Fibroblast of lung (primary cell): ENCODE data around the gene TMEM33. TPM values are rescaled to one million over a fixed set of nuclear protein-coding genes. Genes with fewer than 3 reads are reported as not detected.

Experiments
- DNase-seq, 2 donors: peaks; one replicate each; pipeline versions ENCODE4 v3.0.0 to v3.0.0-alpha.2; 2010; ENCODE audit warnings: low read depth in 2 of 2
- H2AFZ ChIP-seq: 2 replicates; pipeline ENCODE4 v1.5.1; 2012; ENCODE audit warnings: low read length, control low read depth, inconsistent platforms
- H3K27ac ChIP-seq: 2 replicates; pipeline ENCODE4 v1.5.1; 2011; ENCODE audit warnings: low read length, control low read depth; ENCODE audit not compliant: insufficient read depth
- H3K27me3 ChIP-seq: 2 replicates; pipeline ENCODE4 v1.5.1; 2011; ENCODE audit warnings: mild to moderate bottlenecking, low read length; ENCODE audit not compliant: control insufficient read depth, insufficient read depth
- H3K36me3 ChIP-seq: 2 replicates; pipeline ENCODE4 v1.5.1; 2011; ENCODE audit warnings: low read length; ENCODE audit not compliant: control insufficient read depth, insufficient read depth
- H3K4me1 ChIP-seq: 2 replicates; pipeline ENCODE4 v1.5.1; 2011; ENCODE audit warnings: low read length; ENCODE audit not compliant: control insufficient read depth, insufficient read depth; ENCODE audit errors: extremely low read depth
- H3K4me2 ChIP-seq: 2 replicates; pipeline ENCODE4 v1.5.1; 2011; ENCODE audit warnings: low read length, control low read depth; ENCODE audit not compliant: insufficient read depth; ENCODE audit errors: extremely low read depth
- H3K4me3 ChIP-seq, 4 experiments: fragments of 200-600 bp in 1 of 4; sonication (generic) in 1 of 4; replicated peaks in 1 of 4; 2 replicates each; pipeline ENCODE4 v1.5.1; 2011 to 2016; ENCODE audit warnings: low read length in 4 of 4, low read depth in 3 of 4, mild to moderate bottlenecking in 3 of 4, control low read depth in 2 of 4, inconsistent platforms in 1 of 4, mixed read lengths in 1 of 4; ENCODE audit not compliant: insufficient read depth in 1 of 4; ENCODE audit errors: control extremely low read depth in 1 of 4
- H3K79me2 ChIP-seq: 2 replicates; pipeline ENCODE4 v1.5.1; 2012; ENCODE audit warnings: mild to moderate bottlenecking, low read length, inconsistent platforms; ENCODE audit not compliant: control insufficient read depth, insufficient read depth
- H3K9ac ChIP-seq: 2 replicates; pipeline ENCODE4 v1.5.1; 2011; ENCODE audit warnings: mild to moderate bottlenecking, low read length, control low read depth; ENCODE audit not compliant: insufficient read depth
- H3K9me3 ChIP-seq: 2 replicates; pipeline ENCODE4 v1.5.1; 2012; ENCODE audit warnings: low read depth, low read length; ENCODE audit not compliant: control insufficient read depth, insufficient read depth
- H4K20me1 ChIP-seq: 2 replicates; pipeline ENCODE4 v1.5.1; 2011; ENCODE audit warnings: low read length; ENCODE audit not compliant: control insufficient read depth, insufficient read depth; ENCODE audit errors: extremely low read depth
- CTCF ChIP-seq, 2 donors: IDR thresholded peaks in 1 of 2; conservative IDR thresholded peaks in 1 of 2; 1 replicate in 1 of 2; 2 replicates in 1 of 2; pipeline ENCODE4 v1.5.1; 2011 to 2012; ENCODE audit warnings: low read length in 2 of 2, control low read depth in 1 of 2, inconsistent platforms in 1 of 2, low read depth in 1 of 2, mild to moderate bottlenecking in 1 of 2
- EZH2 ChIP-seq: IDR thresholded peaks from 2 replicates; pipeline ENCODE4 v1.5.1; 2012; ENCODE audit warnings: low read length, control low read depth, mild to moderate bottlenecking; ENCODE audit errors: missing control alignments
- polyA plus RNA-seq, 2 donors: library from polyadenylated mRNA; depleted of rRNA in 1 of 2; stranded (reverse) in 1 of 2; unstranded in 1 of 2; fragments of >200 nt; gene quantifications; 2 replicates each; pipeline ENCODE4 v1.2.1, GENCODE V29; 2011 to 2012; ENCODE audit warnings: missing spikeins in 1 of 2
- total RNA-seq: library from RNA; depleted of rRNA; stranded (reverse); fragments of >200 nt; gene quantifications from 2 replicates; pipeline ENCODE4 v1.2.1, GENCODE V29; 2014

The TMEM33 gene
- total and polyA plus RNA-seq, 2 donors (not counting 1 experiment from before 2014, with no cell fraction given), result 39.0 to 39.3 TPM

GRCh38 chr4:41921476-41921875 lies 13.8 kb upstream of the TMEM33 start:
- H3K9me3 ChIP-seq, result no peaks in the 10 kb centered on the region
- no peaks in the 10 kb centered on the region for H3K36me3 ChIP-seq
- H3K4me3 ChIP-seq, result no peak overlapping the region
- H3K4me2 ChIP-seq, result no peak overlapping the region
- DNase-seq, result no peak
- H3K9ac ChIP-seq, result no peak overlapping the region
- no peaks in the 10 kb centered on the region for H3K27me3 ChIP-seq
- H3K4me1 ChIP-seq, result no peaks in the 10 kb centered on the region
- H2AFZ ChIP-seq, result no peak overlapping the region
- H3K79me2 ChIP-seq, result no peaks in the 10 kb centered on the region
- H3K27ac ChIP-seq, result no peak overlapping the region
- no peaks in the 10 kb centered on the region for H4K20me1 ChIP-seq
- no peak for TF ChIP-seq CTCF (conservative IDR thresholded peaks at IDR 0.05 in 1 of 2, IDR thresholded peaks at IDR 0.05 in 1 of 2; ENCODE audit: low read depth in 1 of 2, low read length in 2 of 2)
- no peak for TF ChIP-seq EZH2

- no peak overlapping the region for H3K4me2 ChIP-seq
- no peaks in the 10 kb centered on the region for H3K79me2 ChIP-seq
- H3K9ac ChIP-seq, result no peak overlapping the region
- H3K27me3 ChIP-seq, result no peaks in the 10 kb centered on the region
- no peak overlapping the region for H2AFZ ChIP-seq
- H4K20me1 ChIP-seq, result no peaks in the 10 kb centered on the region
- no peak overlapping the region for H3K4me3 ChIP-seq
- TF ChIP-seq CTCF (conservative IDR thresholded peaks at IDR 0.05 in 1 of 2, IDR thresholded peaks at IDR 0.05 in 1 of 2; ENCODE audit: low read depth in 1 of 2, low read length in 2 of 2) (no peak), EZH2 (no peak)
- H3K4me1 ChIP-seq, result no peaks in the 10 kb centered on the region
- H3K9me3 ChIP-seq, result no peaks in the 10 kb centered on the region
- no peaks in the 10 kb centered on the region for H3K36me3 ChIP-seq
- DNase-seq, result no peak
- no peak overlapping the region for H3K27ac ChIP-seq
These were observed 7.3 kb upstream of the TMEM33 start for GRCh38 chr4:41927796-41928499.

- no peak for TF ChIP-seq EZH2
- TF ChIP-seq CTCF (conservative IDR thresholded peaks at IDR 0.05 in 1 of 2, IDR thresholded peaks at IDR 0.05 in 1 of 2; ENCODE audit: low read depth in 1 of 2, low read length in 2 of 2), result no peak
- H3K4me3 ChIP-seq, result no peak overlapping the region
- no peak for DNase-seq
- no peaks in the 10 kb centered on the region for H4K20me1 ChIP-seq
- no peak overlapping the region for H3K9ac ChIP-seq
- H3K79me2 ChIP-seq, result peaks cover 3% of the 10 kb centered on the region
- no peaks in the 10 kb centered on the region for H3K27me3 ChIP-seq
- no peaks in the 10 kb centered on the region for H3K36me3 ChIP-seq
- H3K4me1 ChIP-seq, result no peaks in the 10 kb centered on the region
- no peak overlapping the region for H3K4me2 ChIP-seq
- no peak overlapping the region for H3K27ac ChIP-seq
- no peaks in the 10 kb centered on the region for H3K9me3 ChIP-seq
- H2AFZ ChIP-seq, result no peak overlapping the region
These were observed 4.9 kb upstream of the TMEM33 start for GRCh38 chr4:41930139-41930831.
